ENCODE measurements around the gene TAPBPL. TPM values are rescaled to one million over a fixed set of nuclear protein-coding genes. Genes with fewer than 3 reads are reported as not detected.

Gene TAPBPL
- total and polyA plus RNA-seq, 2 of the 13 experiments (the other 11 are each of a cell fraction or from before 2014, with no cell fraction given) = 10.0 to 14.5 TPM

- TF ChIP-seq ZBTB46 (CRISPR knock-in tag; IDR thresholded peaks at IDR 0.05; ENCODE audit: borderline replicate concordance) (no peak), ZNF251 (CRISPR knock-in tag; IDR thresholded peaks at IDR 0.05) (no peak), ZNF709 (CRISPR knock-in tag; IDR thresholded peaks at IDR 0.05) (peak; percentile 86), ZHX1 (CRISPR knock-in tag; IDR thresholded peaks at IDR 0.05; ENCODE audit: low read depth) (peak; percentile 78; the same call in 1 of the 2 replicates), ZSCAN20 (CRISPR knock-in tag; IDR thresholded peaks at IDR 0.05; ENCODE audit: borderline replicate concordance) (no peak), SMC3 (IDR thresholded peaks at IDR 0.05; ENCODE audit: low read length) (no peak), NFRKB (IDR thresholded peaks at IDR 0.05) (no peak), THAP7 (CRISPR knock-in tag; IDR thresholded peaks at IDR 0.05) (no peak), ZNF570 (CRISPR knock-in tag; IDR thresholded peaks at IDR 0.05; ENCODE audit: borderline replicate concordance) (no peak), ZFAT (CRISPR knock-in tag; conservative IDR thresholded peaks at IDR 0.05) (no peak), ZBTB34 (CRISPR knock-in tag; IDR thresholded peaks at IDR 0.05) (peak; percentile 12), FOXA3 (CRISPR knock-in tag; IDR thresholded peaks at IDR 0.05) (peak; percentile 49; the same call in 1 of the 2 replicates), ZC3H4 (CRISPR knock-in tag; IDR thresholded peaks at IDR 0.05; ENCODE audit: borderline replicate concordance) (peak; percentile 59; the same call in 1 of the 2 replicates), ATAD3A (CRISPR knock-in tag; IDR thresholded peaks at IDR 0.05) (no peak), ZSCAN5A (CRISPR knock-in tag; IDR thresholded peaks at IDR 0.05; ENCODE audit: borderline replicate concordance) (no peak), FIP1L1 (IDR thresholded peaks at IDR 0.05; ENCODE audit: borderline replicate concordance, insufficient read depth, low read depth, low read length) (no peak), NFE2 (CRISPR knock-in tag; IDR thresholded peaks at IDR 0.05) (no peak), ZNF432 (CRISPR knock-in tag; IDR thresholded peaks at IDR 0.05; ENCODE audit: borderline replicate concordance) (no peak), E2F1 (CRISPR knock-in tag; IDR thresholded peaks at IDR 0.05) (no peak)
Observed at GRCh38 chr12:6470375-6471163, 18.7 kb downstream of the TAPBPL start, which contains the start of gene VAMP1 (continued).

Data from HepG2 (cell line).